ENCODE results near the gene CBFA2T3.

CBFA2T3 gene

DNA sequence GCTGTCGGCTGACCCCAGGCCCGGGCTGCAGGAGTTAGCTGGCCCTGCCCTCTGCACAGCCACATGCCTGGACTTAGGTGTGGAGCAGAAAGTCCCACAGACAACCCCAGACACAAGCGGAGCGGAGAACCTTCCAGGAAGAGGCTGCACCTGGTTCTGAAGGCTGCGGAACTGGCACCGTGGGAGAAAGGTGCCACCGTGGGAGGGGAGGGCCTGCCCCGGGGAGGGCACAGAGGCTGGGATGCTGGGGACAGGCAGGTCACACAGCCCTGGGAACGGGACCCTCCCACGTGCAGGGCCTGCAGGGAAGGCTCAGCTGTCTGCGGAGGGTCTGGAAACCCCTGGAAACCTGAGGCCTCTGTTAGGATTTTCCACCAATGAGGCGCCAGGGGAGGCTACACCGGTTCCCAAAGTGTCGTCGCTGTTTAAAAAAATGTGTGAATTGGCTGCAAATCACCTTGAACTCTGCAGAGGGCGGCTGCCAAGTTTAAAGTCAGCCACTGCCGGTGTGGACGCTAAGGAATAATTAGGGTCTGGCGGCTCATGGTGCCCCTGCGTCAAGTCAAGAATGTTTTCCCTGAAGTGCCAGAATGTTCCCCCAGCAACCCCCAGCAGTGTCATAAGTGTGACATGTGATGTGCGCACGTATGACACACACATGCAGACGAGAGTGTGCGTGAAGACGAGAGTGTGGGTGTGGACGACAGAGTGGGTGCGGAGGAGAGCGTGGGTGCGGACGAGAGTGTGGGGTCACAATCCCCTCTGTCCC is 59.7 kb downstream of the CBFA2T3 start:
- H3K27ac ChIP-seq: no peak overlapping the region
- TF ChIP-seq, protein P1, sequence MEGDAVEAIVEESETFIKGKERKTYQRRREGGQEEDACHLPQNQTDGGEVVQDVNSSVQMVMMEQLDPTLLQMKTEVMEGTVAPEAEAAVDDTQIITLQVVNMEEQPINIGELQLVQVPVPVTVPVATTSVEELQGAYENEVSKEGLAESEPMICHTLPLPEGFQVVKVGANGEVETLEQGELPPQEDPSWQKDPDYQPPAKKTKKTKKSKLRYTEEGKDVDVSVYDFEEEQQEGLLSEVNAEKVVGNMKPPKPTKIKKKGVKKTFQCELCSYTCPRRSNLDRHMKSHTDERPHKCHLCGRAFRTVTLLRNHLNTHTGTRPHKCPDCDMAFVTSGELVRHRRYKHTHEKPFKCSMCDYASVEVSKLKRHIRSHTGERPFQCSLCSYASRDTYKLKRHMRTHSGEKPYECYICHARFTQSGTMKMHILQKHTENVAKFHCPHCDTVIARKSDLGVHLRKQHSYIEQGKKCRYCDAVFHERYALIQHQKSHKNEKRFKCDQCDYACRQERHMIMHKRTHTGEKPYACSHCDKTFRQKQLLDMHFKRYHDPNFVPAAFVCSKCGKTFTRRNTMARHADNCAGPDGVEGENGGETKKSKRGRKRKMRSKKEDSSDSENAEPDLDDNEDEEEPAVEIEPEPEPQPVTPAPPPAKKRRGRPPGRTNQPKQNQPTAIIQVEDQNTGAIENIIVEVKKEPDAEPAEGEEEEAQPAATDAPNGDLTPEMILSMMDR (IDR thresholded peaks at IDR 0.05): no peak
- no peak overlapping the region for H3K4me3 ChIP-seq
- DNase-seq (ENCODE audit: low spot score): no peak

DNA sequence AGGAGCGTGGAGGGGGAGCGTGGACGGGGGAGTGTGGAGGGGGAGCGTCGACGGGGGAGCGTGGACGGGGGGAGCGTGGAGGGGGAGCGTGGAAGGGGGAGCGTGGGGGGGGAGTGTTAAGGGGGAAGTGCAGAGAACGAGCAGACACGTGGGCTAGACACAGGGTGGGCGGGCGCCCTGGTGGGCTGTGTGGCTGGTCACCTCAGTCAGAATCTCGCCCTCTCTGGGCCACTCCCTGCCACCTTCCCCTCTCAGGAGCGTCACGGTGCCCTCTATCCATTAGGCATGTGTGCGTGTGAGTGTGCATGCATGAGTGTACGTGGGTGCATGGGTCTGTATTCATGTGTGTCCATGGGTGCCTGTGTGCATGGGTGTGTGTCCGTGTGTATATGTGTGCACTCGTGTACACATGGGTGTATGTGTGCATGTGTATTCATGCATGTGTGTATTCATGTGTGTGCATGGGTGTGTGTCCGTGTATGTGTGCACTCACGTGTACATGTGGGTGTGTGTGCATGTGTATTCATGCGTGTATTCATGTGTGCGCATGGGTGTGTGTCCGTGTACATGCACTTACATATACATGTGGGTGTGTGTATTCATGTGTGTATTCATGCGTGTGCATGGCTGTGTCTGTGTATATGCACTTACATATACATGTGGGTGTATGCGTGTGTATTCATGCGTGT is 61.2 kb downstream of the CBFA2T3 start:
- H3K4me3 ChIP-seq: no peak overlapping the region
- no peak overlapping the region for H3K27ac ChIP-seq
- TF ChIP-seq, protein P1 (IDR thresholded peaks at IDR 0.05): no peak
- no peak for DNase-seq (ENCODE audit: low spot score)

DNA sequence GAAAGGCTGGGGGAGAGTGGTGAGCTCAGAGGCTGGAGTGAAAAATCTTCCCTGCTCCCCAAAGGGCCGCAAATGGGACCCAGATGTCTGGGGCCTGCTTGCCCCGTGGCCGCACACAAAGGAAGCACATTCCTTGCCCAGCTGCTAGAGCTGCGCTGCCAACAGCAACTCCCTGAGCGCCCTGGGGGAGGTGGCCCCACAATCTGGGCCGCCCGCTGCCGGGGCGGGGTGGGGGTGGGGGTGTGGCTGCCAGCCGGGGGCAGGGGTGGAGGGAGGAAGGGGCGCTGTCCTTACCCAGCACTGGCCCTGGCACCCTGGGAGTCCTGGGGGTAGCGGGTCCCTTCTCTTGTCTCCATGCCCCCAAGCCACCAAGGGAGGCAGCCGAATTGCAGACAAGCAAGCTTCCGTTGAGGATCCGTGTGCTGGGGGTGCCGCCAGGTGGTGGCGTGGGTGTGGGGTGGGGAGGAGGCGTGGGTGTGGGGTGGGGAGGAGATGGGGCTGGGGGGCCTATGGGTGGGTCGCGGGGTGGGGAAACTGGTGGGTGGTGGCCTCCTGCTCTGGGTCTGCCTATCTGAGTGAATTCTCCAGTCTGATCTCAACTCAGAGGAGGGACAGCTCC is 62.1 kb downstream of the CBFA2T3 start:
- TF ChIP-seq, protein P1 (IDR thresholded peaks at IDR 0.05): no peak
- no peak for DNase-seq (ENCODE audit: low spot score)
- Histone ChIP-seq H3K27ac (no peak overlapping the region), H3K4me3 (peak overlapping the region; percentile 28)

DNA sequence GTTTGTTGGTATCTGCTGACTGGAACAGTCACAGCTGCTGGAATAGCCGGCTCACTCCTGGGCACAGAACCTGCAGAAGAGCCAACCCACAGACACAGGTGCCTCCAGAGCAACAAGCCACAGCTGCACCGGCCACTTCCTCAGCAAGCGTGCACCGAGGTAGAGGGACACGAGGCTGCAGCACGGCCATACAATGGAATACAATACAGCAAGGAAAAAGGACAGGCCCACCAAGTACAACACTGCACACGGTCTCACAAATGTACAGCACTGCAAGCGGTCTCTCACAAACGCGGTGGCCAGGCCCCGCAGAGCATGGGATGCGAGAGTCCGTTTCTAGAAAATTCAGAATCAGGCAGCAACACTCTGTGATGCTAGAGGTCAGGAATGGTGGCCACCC is 63.1 kb downstream of the CBFA2T3 start:
- DNase-seq (ENCODE audit: low spot score): no peak
- TF ChIP-seq, protein P1 (IDR thresholded peaks at IDR 0.05): no peak
- Histone ChIP-seq H3K4me3 (no peak overlapping the region), H3K27ac (no peak overlapping the region)

DNA sequence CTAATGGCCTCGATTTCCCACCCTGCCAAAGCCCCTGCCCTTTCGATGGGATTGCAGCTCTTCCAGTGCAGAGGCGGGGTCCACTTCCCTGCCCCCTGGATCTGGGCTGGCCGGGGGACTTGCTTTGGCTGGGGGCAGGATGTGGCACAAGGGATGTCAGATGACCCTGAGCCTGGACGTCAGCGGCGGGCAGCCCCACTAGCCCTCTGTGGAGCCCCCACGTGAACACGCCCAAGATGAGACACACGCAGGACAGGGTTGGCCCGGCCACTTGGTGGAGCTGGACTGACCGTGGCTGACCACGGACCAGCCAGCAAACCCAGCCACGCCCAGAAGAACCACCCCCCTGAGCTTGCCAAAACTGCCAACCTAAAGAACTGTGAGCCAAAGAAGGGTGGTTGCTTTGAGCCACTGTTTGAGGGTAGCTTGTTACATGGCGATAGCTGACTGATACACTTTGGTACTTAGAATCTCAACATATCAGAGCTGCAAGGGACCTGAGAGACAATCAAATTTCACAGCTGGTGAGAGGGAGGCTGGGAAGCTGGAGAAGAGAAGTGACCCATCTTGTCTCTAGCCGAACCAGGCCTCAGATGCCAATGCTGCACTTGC is 63.9 kb downstream of the CBFA2T3 start:
- no peak for DNase-seq (ENCODE audit: low spot score)
- Histone ChIP-seq H3K4me3 (no peak overlapping the region), H3K27ac (no peak overlapping the region)
- TF ChIP-seq, protein P1 (IDR thresholded peaks at IDR 0.05): no peak

DNA sequence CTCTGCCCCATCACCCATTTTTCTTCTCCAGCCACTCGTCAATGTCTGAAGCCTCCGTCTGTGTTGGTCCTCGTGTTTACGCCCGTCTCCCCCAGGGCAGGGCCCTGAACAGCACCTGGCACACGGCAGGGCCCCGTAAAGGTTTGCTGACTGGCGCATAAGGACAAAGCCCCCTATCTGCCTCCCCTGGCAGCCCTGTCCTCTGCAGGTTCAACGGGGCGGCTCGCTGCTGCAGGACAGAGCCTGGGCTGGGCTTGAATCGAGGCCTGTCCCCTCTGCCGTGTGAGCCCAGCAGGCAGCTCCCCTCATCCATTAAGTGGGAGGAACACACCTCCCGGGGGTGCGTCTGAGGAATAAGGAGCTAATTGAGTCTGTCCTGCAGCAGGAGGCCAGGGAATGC is 64.5 kb downstream of the CBFA2T3 start:
- H3K4me3 ChIP-seq: no peak overlapping the region
- no peak for DNase-seq (ENCODE audit: low spot score)
- no peak overlapping the region for H3K27ac ChIP-seq
- TF ChIP-seq, protein P1 (IDR thresholded peaks at IDR 0.05): no peak
